GM21515 (cell line): Measurements from ENCODE around the gene RAB44.

ENCODE experiments used
- ATAC-seq: cut with Tn5 transposase; IDR thresholded peaks from one replicate; pipeline ENCODE4 v1.9.1; 2021; ENCODE audit not compliant: unreplicated experiment

RAB44 gene

GRCh38 chr6:36745836-36746235 lies 48.2 kb downstream of the RAB44 start:
- ATAC-seq, result no peak

GRCh38 chr6:36746251-36746650 lies 48.6 kb downstream of the RAB44 start:
- no peak for ATAC-seq

- no peak for ATAC-seq
Measured at GRCh38 chr6:36749829-36750489, 52.3 kb downstream of the RAB44 start.

GRCh38 chr6:36751091-36751490 lies 53.5 kb downstream of the RAB44 start:
- ATAC-seq, result no peak

GRCh38 chr6:36751833-36752186 lies 54.2 kb downstream of the RAB44 start:
- ATAC-seq, result no peak

DNA sequence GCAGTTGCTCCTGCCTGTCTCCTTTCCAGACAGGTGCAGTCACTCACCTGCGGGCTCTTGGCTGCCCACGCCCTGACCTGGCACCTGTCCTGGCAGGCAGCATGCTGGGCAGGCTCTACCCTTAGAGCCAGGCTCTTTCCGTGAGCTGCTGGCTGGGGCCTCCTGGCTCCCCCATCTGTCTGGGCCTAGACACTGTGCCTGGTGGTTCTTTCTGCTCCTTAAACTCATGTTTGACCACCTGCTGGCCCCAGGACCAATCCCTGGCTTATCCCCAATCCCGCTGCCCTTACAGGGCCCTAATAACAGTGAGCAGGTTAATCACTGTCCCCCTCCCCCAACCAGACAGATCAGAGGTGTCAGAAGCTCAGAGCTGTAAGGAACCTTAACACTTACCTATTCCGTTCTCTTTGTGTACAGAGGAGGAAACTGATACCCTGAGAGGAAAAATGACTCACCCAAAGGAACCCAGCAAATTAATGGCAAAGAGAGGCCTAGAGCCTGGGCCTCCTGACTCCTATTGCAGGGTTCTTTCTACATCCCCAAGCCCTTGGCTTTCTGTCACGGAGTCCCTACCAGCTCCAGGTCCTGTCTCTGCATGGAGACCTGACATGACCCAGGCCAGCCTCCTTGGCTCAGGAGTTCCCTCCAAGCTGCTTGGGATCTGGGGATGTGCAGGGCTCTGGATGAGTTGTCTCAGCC lies 54.7 kb downstream of the RAB44 start:
- no peak for ATAC-seq

DNA sequence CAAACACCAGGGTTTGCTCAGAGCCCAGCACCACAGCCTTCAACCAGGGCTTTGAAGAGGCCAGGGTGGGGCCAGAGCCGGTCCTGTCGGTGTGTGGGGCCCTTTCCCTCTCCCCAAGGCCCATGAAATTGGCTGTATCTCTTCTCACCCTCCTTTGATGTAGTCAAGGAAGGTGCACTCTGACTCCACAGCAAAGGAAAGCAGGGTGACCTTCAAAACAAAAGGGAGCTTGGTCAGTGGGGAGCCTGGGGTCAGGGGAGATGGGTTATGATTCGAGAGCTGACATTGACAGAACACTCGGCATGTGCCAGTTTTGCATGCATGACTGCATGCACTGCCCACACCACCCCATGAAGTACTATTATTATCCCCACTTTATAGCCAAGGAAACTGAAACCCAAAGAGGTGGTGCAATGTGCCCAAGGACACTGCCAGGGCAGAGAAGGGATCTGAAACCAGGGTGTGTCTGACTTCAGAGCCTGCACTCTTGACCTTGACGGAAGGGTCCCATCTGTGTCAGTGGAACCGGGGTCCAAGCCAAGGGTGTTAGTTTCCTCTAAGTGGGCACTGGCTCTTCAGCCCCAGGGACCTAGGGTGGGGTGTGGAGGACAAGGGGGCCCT lies 55.4 kb downstream of the RAB44 start:
- no peak for ATAC-seq

- no peak for ATAC-seq
Measured at GRCh38 chr6:36753671-36754405, 56.2 kb downstream of the RAB44 start.

- ATAC-seq, result no peak
Measured at GRCh38 chr6:36754582-36755434, 57.2 kb downstream of the RAB44 start.

GRCh38 chr6:36755435-36756348 lies 58.1 kb downstream of the RAB44 start:
- no peak for ATAC-seq

DNA sequence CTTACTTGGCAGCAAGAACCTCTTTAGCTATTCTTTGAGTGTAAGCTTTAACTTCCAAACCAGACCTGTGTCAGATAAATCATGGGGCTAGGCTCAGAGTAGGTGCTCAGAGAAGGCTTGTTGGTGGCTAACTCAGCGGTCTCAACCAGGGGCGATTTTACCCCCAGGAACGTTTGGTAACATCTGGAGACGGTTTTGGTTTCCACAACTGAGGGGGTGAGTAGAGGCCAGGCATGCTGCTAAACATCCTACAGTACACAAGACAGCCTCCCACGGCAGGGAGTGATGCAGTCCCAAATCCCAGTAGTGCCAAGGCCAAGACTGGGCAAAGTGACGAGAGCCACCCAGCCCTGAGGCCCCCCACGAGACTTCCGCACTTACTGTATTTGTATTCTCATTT lies 59.2 kb downstream of the RAB44 start:
- no peak for ATAC-seq

DNA sequence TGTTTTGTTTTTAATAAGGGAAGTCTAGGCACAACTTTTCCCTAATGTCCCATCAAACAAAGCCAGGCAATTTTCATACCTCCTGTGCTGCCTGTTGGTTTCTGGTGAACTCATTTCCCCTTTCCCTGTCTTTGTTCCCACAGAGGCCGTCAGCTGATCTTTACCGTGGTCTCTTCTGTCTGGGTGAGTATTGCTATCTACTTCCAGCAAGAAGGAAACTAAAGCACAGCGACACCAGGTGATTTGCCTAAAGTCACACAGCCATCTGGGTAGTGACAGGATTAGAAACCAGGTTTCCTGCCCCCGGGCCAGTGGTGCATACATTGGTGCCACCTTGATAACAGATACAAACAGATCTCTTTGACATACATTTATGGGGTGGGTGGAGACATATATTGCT lies 59.6 kb downstream of the RAB44 start:
- ATAC-seq, result no peak

DNA sequence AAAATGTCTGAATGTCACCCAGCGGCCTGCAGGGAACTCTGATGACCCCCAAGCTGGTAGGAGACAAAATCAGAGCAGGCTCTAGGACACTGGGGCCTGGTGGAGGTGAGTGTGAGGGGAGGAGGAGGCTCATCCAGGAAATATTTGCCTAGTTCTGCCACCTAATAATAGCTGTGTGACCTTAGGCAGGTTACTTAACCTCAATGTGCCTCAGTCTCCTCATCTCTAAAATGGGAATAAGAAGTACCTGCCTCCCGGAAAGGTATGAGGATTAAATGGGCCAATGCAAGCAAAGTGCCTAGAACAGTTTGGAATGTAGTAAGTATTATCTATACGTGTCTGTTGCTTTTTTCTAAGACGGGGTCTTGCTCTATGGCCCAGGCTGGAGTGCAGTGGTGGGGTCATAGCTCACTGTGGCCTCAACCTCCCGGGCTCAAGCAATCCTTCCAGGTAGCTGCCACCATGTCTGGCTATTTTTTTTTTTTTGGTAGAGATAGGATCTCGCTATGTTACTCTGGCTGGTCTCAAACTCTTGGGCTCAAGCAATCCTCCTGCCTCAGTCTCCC lies 60.4 kb downstream of the RAB44 start:
- no peak for ATAC-seq

GRCh38 chr6:36758516-36759147 lies 61.0 kb downstream of the RAB44 start:
- no peak for ATAC-seq

- no peak for ATAC-seq
Measured at GRCh38 chr6:36759148-36759759, 61.6 kb downstream of the RAB44 start.

GRCh38 chr6:36760685-36761435 lies 63.2 kb downstream of the RAB44 start:
- no peak for ATAC-seq

DNA sequence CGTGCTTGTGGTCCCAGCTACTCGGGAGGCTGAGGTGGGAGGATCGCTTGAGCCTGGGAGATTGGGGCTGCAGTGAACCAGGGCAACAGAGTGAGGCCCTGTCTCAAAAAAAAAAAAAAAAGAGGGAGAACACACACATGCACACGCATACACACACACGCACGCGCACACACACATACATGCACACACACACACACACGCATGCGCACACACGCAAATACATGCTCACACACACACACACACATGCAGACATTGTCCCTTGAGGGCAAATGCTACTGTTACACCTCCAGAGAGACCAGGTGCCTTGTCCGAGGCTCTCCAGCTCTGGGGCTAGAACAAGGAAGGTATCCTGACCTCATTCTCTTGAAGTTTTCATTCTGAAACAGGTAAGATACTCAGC lies 64.5 kb downstream of the RAB44 start:
- ATAC-seq, result no peak

- ATAC-seq, result no peak
Measured at GRCh38 chr6:36765190-36765589, 67.6 kb downstream of the RAB44 start.
